GM18507 (cell line): ENCODE data around the gene PIR.
A peak's percentile ranks its signal among the peaks of the same experiment; 100 is the strongest.

ENCODE experiments used
- DNase-seq: peaks from one replicate; pipeline ENCODE4 v3.0.0; 2011; ENCODE audit warnings: low read depth; ENCODE audit not compliant: insufficient read length; ENCODE audit errors: extremely low spot score
- FAIRE-seq: peaks from 2 replicates; lab custom pipeline; 2011; peaks lifted over from hg19 to GRCh38; lab: Jason Lieb, UNC

PIR gene

GRCh38 chrX:15493118-15493962 lies at the start of gene PIR:
Gene PIR (minus strand): TSS chrX:15493333. CDS start chrX:15491257, 2,076 bp downstream.
- FAIRE-seq = peak; percentile 88
- peak; percentile 53 for DNase-seq

GRCh38 chrX:15530318-15530717 lies 37.2 kb upstream of the PIR start:
- FAIRE-seq = no peak
- no peak for DNase-seq

DNA sequence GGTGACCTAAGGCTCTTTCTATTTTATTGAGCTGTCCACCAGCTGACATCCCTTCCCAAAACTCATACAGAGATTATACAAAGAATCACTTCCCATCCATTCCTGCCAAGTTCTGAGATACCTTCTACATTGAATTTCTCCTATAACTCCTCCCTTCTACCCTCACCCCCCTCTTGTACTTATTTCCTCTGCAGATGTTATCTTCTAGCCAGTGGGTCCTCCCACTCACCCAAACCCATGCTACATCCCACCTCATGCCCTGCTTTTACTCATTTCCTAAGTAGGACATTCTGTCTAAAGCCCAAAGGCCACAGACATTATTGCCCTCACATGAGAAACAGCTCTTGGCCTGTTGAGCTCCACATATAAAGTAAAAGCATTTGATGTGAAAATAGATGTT lies 36.0 kb upstream of the PIR start:
- FAIRE-seq = no peak
- no peak for DNase-seq

DNA sequence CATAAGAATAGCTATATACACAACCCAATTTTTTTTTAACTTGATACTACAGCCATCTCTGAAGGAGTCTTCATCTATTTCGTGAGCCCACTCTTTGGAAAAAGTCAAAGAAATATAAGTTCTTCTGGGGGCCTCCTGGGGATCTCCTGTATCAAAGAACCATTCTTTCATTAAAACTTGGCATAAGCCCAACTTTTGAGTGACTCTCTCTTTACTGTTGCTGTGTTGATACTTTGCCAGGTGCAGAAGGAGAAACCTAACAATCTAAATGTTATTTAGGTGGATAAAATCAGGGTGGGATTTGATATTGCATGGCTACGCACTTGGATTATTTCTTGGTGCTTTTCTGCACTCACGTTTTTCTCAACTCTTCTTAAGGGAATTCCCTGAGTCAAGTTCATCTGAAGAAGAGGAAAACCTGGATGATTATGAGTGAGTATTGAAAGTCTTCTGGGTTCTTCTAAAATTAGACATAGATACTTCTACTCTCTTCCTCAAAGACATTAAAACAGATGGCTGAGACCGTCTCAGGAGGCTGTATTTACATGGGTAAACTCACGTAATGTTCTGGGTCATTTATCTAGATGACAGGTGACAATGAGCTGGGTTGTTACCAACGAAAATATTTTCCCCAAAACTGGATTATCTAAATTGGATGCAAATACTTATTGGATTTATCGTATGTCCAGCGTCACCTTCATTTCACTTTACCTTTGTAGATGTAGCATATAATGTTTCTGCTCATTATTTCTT lies 32.7 kb upstream of the PIR start:
- DNase-seq = no peak
- no peak for FAIRE-seq

DNA sequence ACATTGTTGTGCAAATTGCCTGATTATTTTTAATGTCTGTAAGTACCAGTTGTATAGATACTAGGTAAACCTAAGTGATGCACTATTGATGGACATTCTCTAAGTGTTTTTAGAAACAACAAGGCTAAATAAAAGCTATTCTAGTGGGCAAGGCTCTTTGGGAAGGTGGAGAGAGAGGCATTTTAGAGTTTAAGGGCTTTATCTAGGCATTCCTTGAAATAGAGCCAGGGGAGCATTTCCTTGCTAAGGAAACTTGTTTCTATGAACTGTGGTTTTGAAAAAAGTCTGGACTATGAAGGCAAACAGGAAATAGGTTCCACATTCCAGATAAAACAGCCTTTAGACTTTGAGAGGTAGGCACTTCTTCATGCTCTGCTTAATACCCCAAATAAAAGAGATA lies 31.3 kb upstream of the PIR start:
- DNase-seq = no peak
- FAIRE-seq = no peak

GRCh38 chrX:15523088-15523487 lies 30.0 kb upstream of the PIR start:
- FAIRE-seq = no peak
- DNase-seq = no peak

DNA sequence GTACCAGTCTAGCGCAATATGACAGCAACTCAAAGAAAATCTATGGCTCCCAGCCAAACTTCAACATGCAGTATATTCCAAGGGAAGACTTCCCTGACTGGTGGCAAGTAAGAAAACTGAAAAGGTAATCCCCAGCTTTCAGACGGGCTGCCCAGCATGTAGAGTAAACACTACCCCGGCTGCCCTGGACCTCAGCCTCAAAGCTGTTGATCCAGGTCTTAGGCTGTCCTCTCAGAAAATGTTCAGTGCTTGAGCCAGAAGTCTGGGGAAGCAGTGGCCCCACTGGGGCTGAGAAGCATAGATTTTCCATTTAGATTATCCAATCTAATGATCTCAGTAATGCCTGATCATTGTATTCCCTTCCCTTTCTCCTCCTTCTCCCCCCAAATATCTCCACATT lies 29.3 kb upstream of the PIR start:
- DNase-seq = no peak
- FAIRE-seq = no peak

- FAIRE-seq = no peak
- DNase-seq = no peak
These were observed 22.8 kb upstream of the PIR start for GRCh38 chrX:15515931-15516330.

- FAIRE-seq (no peak), DNase-seq (no peak)
These were observed 21.1 kb upstream of the PIR start for GRCh38 chrX:15514279-15514678.

- FAIRE-seq (no peak), DNase-seq (no peak)
These were observed 19.4 kb upstream of the PIR start for GRCh38 chrX:15512401-15512965.

DNA sequence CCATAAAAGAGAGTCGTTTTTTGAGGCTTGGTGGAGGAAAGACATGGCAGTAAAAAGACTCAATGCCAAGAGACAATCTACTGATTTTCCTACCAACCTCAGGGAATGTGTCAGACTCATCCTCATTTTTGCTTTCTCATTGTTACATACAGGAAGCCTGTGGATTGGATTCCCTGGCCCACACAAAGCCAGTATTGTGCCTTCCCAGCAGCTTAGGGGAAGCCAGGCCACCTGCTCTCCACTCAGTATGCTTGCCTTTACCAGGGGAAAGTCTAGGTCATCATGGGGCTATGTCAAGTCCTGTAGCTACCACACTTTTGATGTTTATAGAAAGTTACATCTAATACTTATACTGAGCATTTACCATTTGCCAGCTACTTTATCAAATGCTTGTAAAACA lies 18.4 kb upstream of the PIR start:
- FAIRE-seq = no peak
- no peak for DNase-seq

- no peak for DNase-seq
- no peak for FAIRE-seq
These were observed 16.7 kb upstream of the PIR start for GRCh38 chrX:15509845-15510244.

DNA sequence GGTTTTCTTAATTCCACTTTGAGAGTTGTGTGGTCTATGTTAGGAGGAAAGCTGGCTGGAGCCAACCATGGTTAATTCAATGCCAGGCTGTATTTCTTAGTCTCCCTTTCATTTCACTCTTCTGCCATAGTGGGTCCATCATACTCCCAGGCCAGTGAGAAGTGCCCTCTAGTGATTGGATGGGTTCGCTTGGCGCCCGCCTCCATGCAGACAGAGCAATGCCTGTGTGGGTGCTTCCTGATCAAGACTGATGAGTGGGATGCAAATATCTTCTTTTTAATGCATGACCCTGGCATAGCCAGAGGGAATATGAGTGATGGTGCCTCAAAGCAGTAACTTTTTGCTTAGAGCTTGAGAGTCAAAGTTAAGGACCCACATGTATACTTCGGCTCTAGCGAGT lies 13.9 kb upstream of the PIR start:
- DNase-seq = no peak
- no peak for FAIRE-seq

GRCh38 chrX:15505101-15505500 lies 12.0 kb upstream of the PIR start:
- FAIRE-seq = no peak

GRCh38 chrX:15504661-15505060 lies 11.5 kb upstream of the PIR start:
- FAIRE-seq (no peak), DNase-seq (no peak)

More at GRCh38 chrX:15505101-15505500, 12.0 kb upstream of the PIR start:
- DNase-seq = no peak

- no peak for DNase-seq
- FAIRE-seq = no peak
These were observed 8.4 kb upstream of the PIR start for GRCh38 chrX:15501506-15501905.

- FAIRE-seq = no peak
These were observed 7.4 kb upstream of the PIR start, which contains the start of gene BMX for GRCh38 chrX:15500497-15500966. Gene BMX (plus strand): TSS chrX:15500807. CDS start chrX:15508354, 7,547 bp downstream.

DNA sequence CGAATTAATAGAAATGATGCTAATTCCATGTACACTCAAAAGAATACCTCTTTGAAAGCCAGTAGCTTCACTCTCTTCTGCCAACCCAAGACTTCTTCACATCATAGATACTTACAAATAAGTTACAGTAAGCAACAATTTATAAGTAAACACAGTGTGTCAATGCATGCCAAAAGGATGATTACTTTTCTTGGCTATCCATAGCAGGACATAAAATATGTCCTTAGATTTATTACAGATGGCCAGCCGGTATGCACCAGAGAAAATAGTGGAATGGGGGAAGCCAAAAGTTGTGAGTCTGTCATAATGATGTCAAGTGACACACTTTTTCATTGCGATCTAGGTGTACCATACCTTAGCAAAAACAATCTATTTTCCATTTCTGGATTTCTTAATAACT lies 6.8 kb upstream of the PIR start:
- no peak for FAIRE-seq
- DNase-seq = no peak

More at GRCh38 chrX:15500497-15500966, 7.4 kb upstream of the PIR start, which contains the start of gene BMX:
- DNase-seq = no peak

- DNase-seq = no peak
- FAIRE-seq = no peak
These were observed 5.6 kb upstream of the PIR start for GRCh38 chrX:15498741-15499140.

DNA sequence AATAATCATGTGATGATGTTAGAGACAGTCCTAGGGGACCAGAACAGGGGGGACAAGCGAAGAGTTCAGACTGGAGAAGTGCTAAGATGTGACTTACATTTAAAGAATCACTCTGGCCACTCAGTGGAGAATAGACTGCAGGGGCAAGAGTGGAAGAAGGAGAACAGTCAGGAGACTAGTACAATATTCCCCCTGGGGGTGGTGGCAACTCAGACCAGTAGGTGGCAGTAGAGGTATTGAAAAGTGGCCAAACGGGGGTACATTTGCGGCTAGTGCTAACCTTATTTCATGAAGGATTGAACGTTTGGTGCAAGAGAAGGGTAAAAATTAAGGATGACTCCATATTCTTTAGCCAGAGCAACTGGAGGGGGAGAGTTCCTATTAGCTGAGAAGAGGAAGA lies 4.7 kb upstream of the PIR start:
- DNase-seq (peak; percentile 5), FAIRE-seq (peak; percentile 77)
